ENCODE data around the gene RRM2. TPM values are rescaled to one million over a fixed set of nuclear protein-coding genes. Genes with fewer than 3 reads are reported as not detected.

Gene RRM2
- total and polyA plus RNA-seq, 2 of the 4 experiments (the other 2 are of a cell fraction): 53.6 to 68.5 TPM

DNA sequence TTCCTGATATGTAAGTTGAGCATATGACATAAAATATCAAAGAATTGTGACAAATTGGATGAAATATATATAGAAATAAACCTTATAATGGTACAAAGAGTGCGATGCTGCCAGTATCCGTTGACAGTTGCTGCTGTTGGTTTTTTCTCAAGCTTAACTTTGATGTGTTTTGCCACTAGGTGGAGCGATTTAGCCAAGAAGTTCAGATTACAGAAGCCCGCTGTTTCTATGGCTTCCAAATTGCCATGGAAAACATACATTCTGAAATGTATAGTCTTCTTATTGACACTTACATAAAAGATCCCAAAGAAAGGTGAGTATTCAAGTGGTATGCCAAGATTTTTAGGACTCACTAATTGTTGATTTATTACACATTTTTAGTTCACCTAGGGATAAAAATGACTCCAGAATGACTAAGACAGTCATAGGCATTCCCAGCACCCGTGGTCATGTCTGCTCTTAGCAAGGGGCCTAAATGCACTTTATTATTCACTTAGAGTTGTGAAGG is 2.1 kb downstream of the RRM2 start:
- ChIA-PET POLR2A (ENCODE audit: unreplicated experiment) (no interaction called here), CTCF (interaction anchor here (1.0 to 4.4 kb wide), 9 partner anchors 11 to 310 kb away, joined by 3 to 25 read pairs (median 5); no protein-coding TSS in a partner anchor)
- intact Hi-C loops (cut with micrococcal nuclease): loop anchor here (1.0 kb wide), 3 partner anchors 181 to 311 kb away; no protein-coding TSS in a partner anchor
- Histone ChIP-seq H3K4me1 (ENCODE audit: control insufficient read depth, insufficient read depth, low read length) (peaks cover 11% of the 10 kb centered on the region), H3K23ac (ENCODE audit: low read depth, low read length) (no peak overlapping the region), H2AK9ac (replicated peaks; ENCODE audit: low read depth, low read length, poor library complexity) (no peak overlapping the region), H2BK20ac (ENCODE audit: low read depth, low read length) (peak overlapping the region; percentile 12; the same call in 1 of the 2 replicates), H2BK15ac (ENCODE audit: low read depth, low read length) (no peak overlapping the region), H4K20me1 (ENCODE audit: insufficient read depth, low read length) (peaks cover 27% of the 10 kb centered on the region), H3K27me3 (ENCODE audit: control insufficient read depth, insufficient read depth, low read length) (no peaks in the 10 kb centered on the region), H3K4ac (ENCODE audit: low read depth, low read length) (no peak overlapping the region), H2AFZ (replicated peaks; ENCODE audit: low read length, poor library complexity) (no peak overlapping the region), H3K9me3 (ENCODE audit: control insufficient read depth, insufficient read depth, low read length) (no peaks in the 10 kb centered on the region), H3K79me1 (ENCODE audit: low read depth in 1 of 2, low read length in 2 of 2) (peaks cover 30 to 70% of the 10 kb centered on the region in 2 experiments), H3K56ac (ENCODE audit: extremely low read depth, insufficient read depth, low read length) (no peak overlapping the region), H3K9ac (ENCODE audit: low read depth, low read length) (no peak overlapping the region), H3K36me3 (ENCODE audit: control insufficient read depth, insufficient read depth, low read length) (peaks cover 2% of the 10 kb centered on the region; the same call in 1 of the 2 replicates), H3K14ac (replicated peaks; ENCODE audit: low read depth, low read length) (no peak overlapping the region), H4K5ac (ENCODE audit: low read depth, low read length) (no peak overlapping the region), H2AK5ac (ENCODE audit: low read depth, low read length) (no peak overlapping the region), H4K8ac (ENCODE audit: low read depth in 2 of 2, low read length in 2 of 2) (no peak overlapping the region), H3K27ac (ENCODE audit: insufficient read depth, low read length) (no peak overlapping the region), H3K4me3 (ENCODE audit: insufficient read depth, low read depth, low read length) (no peak overlapping the region), H2BK120ac (ENCODE audit: low read depth, low read length) (no peak overlapping the region), H3K4me2 (ENCODE audit: low read depth, low read length) (peak overlapping the region; percentile 44), H3K9me1 (ENCODE audit: insufficient read depth, low read length) (peaks cover 7% of the 10 kb centered on the region), H4K91ac (ENCODE audit: insufficient read depth, low read depth, low read length) (no peak overlapping the region), H3K18ac (ENCODE audit: low read depth, low read length) (no peak overlapping the region), H2BK5ac (ENCODE audit: low read depth, low read length, poor library complexity, severe bottlenecking) (peak overlapping the region; percentile 33)
- DNase-seq: peak; percentile 82
- TF ChIP-seq, protein P1, sequence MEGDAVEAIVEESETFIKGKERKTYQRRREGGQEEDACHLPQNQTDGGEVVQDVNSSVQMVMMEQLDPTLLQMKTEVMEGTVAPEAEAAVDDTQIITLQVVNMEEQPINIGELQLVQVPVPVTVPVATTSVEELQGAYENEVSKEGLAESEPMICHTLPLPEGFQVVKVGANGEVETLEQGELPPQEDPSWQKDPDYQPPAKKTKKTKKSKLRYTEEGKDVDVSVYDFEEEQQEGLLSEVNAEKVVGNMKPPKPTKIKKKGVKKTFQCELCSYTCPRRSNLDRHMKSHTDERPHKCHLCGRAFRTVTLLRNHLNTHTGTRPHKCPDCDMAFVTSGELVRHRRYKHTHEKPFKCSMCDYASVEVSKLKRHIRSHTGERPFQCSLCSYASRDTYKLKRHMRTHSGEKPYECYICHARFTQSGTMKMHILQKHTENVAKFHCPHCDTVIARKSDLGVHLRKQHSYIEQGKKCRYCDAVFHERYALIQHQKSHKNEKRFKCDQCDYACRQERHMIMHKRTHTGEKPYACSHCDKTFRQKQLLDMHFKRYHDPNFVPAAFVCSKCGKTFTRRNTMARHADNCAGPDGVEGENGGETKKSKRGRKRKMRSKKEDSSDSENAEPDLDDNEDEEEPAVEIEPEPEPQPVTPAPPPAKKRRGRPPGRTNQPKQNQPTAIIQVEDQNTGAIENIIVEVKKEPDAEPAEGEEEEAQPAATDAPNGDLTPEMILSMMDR (conservative IDR thresholded peaks at IDR 0.05; ENCODE audit: low read depth, low read length): peak; percentile 64
- TF ChIP-seq SMC3 (IDR thresholded peaks at IDR 0.05; ENCODE audit: low read depth, low read length) (peak; percentile 50), FOS (IDR thresholded peaks at IDR 0.05; ENCODE audit: low read depth, low read length) (0 out of 2 replicates have a peak, but pooled peaks have one; percentile 31), RAD21 (IDR thresholded peaks at IDR 0.05; ENCODE audit: low read length) (peak; percentile 62), BHLHE40 (IDR thresholded peaks at IDR 0.05; ENCODE audit: low read depth, low read length) (no peak)
- dilution Hi-C loops (cut with HindIII; ENCODE audit: low sequenced_read_pairs, unreplicated experiment): no loop called here
- in situ Hi-C loops (cut with MboI; ENCODE audit: low sequenced_read_pairs): no loop called here
- ATAC-seq (ENCODE audit: low read depth): no peak
- no CpG with 5 or more reads among the region's 5 CpGs for WGBS, 2 experiments (ENCODE audit: extremely low coverage in 2 of 2, insufficient read length in 1 of 2)
- no TSS peak for BruUV-seq (replicated peaks)
